T-helper 2 cell treated with Interferon-gamma antibody and Interleukin-4, amounts not matched to agents 5 μg/mL and 100 μg/mL, for 36 hours (primary cell): ENCODE results near the gene AIFM1.
A peak's percentile ranks its signal among the peaks of the same experiment; 100 is the strongest.

Source experiments
- DNase-seq: peaks from one replicate; pipeline ENCODE4 v3.0.0; 2021; ENCODE audit warnings: low spot score
- H3K27ac Mint-ChIP-seq: one replicate; pipeline ENCODE4 v1.8.0; 2021; ENCODE audit warnings: mild to moderate bottlenecking, mixed read lengths
- H3K27me3 Mint-ChIP-seq: one replicate; pipeline ENCODE4 v1.8.0; 2021; ENCODE audit warnings: low read depth, mixed read lengths
- H3K36me3 Mint-ChIP-seq: one replicate; pipeline ENCODE4 v1.8.0; 2021; ENCODE audit warnings: low read depth, mixed read lengths
- H3K4me1 Mint-ChIP-seq: one replicate; pipeline ENCODE4 v1.8.0; 2021; ENCODE audit warnings: low read depth, mixed read lengths
- H3K4me3 Mint-ChIP-seq: one replicate; pipeline ENCODE4 v1.8.0; 2022; ENCODE audit warnings: mild to moderate bottlenecking, moderate library complexity, mixed read lengths
- H3K9me3 Mint-ChIP-seq: one replicate; pipeline ENCODE4 v1.8.0; 2021; ENCODE audit warnings: mixed read lengths

AIFM1 gene

GRCh38 chrX:130158311-130158710, 7.3 kb downstream of the AIFM1 start:
- peaks cover 13% of the 10 kb centered on the region for H3K4me1 Mint-ChIP-seq
- H3K9me3 Mint-ChIP-seq: no peaks in the 10 kb centered on the region
- peaks cover 8% of the 10 kb centered on the region for H3K36me3 Mint-ChIP-seq
- H3K4me3 Mint-ChIP-seq: no peak overlapping the region
- no peak overlapping the region for H3K27ac Mint-ChIP-seq
- no peak for DNase-seq
- no peaks in the 10 kb centered on the region for H3K27me3 Mint-ChIP-seq

- no peak overlapping the region for H3K4me3 Mint-ChIP-seq
- no peaks in the 10 kb centered on the region for H3K9me3 Mint-ChIP-seq
- DNase-seq: no peak
- peaks cover 8% of the 10 kb centered on the region for H3K36me3 Mint-ChIP-seq
- H3K27me3 Mint-ChIP-seq: no peaks in the 10 kb centered on the region
- no peak overlapping the region for H3K27ac Mint-ChIP-seq
- H3K4me1 Mint-ChIP-seq: peaks cover 6% of the 10 kb centered on the region
These were observed 10.1 kb downstream of the AIFM1 start for GRCh38 chrX:130155564-130155963.

- peaks cover 42% of the 10 kb centered on the region for H3K36me3 Mint-ChIP-seq
- no peak overlapping the region for H3K27ac Mint-ChIP-seq
- H3K4me3 Mint-ChIP-seq: no peak overlapping the region
- peaks cover 2% of the 10 kb centered on the region for H3K4me1 Mint-ChIP-seq
- no peak for DNase-seq
- H3K27me3 Mint-ChIP-seq: no peaks in the 10 kb centered on the region
- H3K9me3 Mint-ChIP-seq: no peaks in the 10 kb centered on the region
These were observed 18.0 kb downstream of the AIFM1 start for GRCh38 chrX:130147631-130148030.

GRCh38 chrX:130145123-130145522, 20.5 kb downstream of the AIFM1 start:
- DNase-seq: no peak
- Mint-ChIP-seq H3K4me3 (no peak overlapping the region), H3K4me1 (peaks cover 2% of the 10 kb centered on the region), H3K36me3 (peaks cover 47% of the 10 kb centered on the region), H3K27me3 (no peaks in the 10 kb centered on the region), H3K27ac (no peak overlapping the region), H3K9me3 (no peaks in the 10 kb centered on the region)

- Mint-ChIP-seq H3K36me3 (peaks cover 52% of the 10 kb centered on the region), H3K4me1 (peaks cover 2% of the 10 kb centered on the region), H3K27me3 (no peaks in the 10 kb centered on the region), H3K9me3 (no peaks in the 10 kb centered on the region), H3K4me3 (no peak overlapping the region), H3K27ac (no peak overlapping the region)
- no peak for DNase-seq
These were observed 21.1 kb downstream of the AIFM1 start for GRCh38 chrX:130144509-130144908.

GRCh38 chrX:130139474-130140201, 26.0 kb downstream of the AIFM1 start:
- Mint-ChIP-seq H3K27me3 (no peaks in the 10 kb centered on the region), H3K9me3 (no peaks in the 10 kb centered on the region), H3K4me3 (no peak overlapping the region), H3K4me1 (no peaks in the 10 kb centered on the region), H3K27ac (no peak overlapping the region), H3K36me3 (peaks cover 41% of the 10 kb centered on the region)
- no peak for DNase-seq

GRCh38 chrX:130136961-130137360, 28.7 kb downstream of the AIFM1 start:
- Mint-ChIP-seq H3K9me3 (no peaks in the 10 kb centered on the region), H3K36me3 (peaks cover 31% of the 10 kb centered on the region), H3K4me3 (no peak overlapping the region), H3K27ac (no peak overlapping the region), H3K4me1 (no peaks in the 10 kb centered on the region), H3K27me3 (no peaks in the 10 kb centered on the region)
- DNase-seq: no peak

- Mint-ChIP-seq H3K27me3 (no peaks in the 10 kb centered on the region), H3K9me3 (no peaks in the 10 kb centered on the region), H3K4me3 (no peak overlapping the region), H3K4me1 (no peaks in the 10 kb centered on the region), H3K27ac (no peak overlapping the region), H3K36me3 (peaks cover 31% of the 10 kb centered on the region)
- DNase-seq: no peak
These were observed 29.1 kb downstream of the AIFM1 start for GRCh38 chrX:130136496-130136895.

- H3K27me3 Mint-ChIP-seq: no peaks in the 10 kb centered on the region
- H3K36me3 Mint-ChIP-seq: peaks cover 22% of the 10 kb centered on the region
- no peak overlapping the region for H3K27ac Mint-ChIP-seq
- no peak overlapping the region for H3K4me3 Mint-ChIP-seq
- no peaks in the 10 kb centered on the region for H3K9me3 Mint-ChIP-seq
- H3K4me1 Mint-ChIP-seq: no peaks in the 10 kb centered on the region
- no peak for DNase-seq
These were observed 34.7 kb downstream of the AIFM1 start for GRCh38 chrX:130130990-130131389.

- Mint-ChIP-seq H3K36me3 (peaks cover 23% of the 10 kb centered on the region), H3K4me1 (peaks cover 3% of the 10 kb centered on the region), H3K27ac (no peak overlapping the region), H3K9me3 (no peaks in the 10 kb centered on the region), H3K27me3 (no peaks in the 10 kb centered on the region), H3K4me3 (no peak overlapping the region)
- DNase-seq: no peak
These were observed 40.4 kb downstream of the AIFM1 start for GRCh38 chrX:130125091-130125874.

GRCh38 chrX:130124577-130124976, 41.1 kb downstream of the AIFM1 start:
- Mint-ChIP-seq H3K36me3 (peaks cover 23% of the 10 kb centered on the region), H3K27me3 (no peaks in the 10 kb centered on the region), H3K4me1 (peaks cover 8% of the 10 kb centered on the region), H3K27ac (peak overlapping the region; percentile 57), H3K4me3 (no peak overlapping the region), H3K9me3 (no peaks in the 10 kb centered on the region)
- no peak for DNase-seq

GRCh38 chrX:130121505-130121800, 44.2 kb downstream of the AIFM1 start:
- H3K27me3 Mint-ChIP-seq: no peaks in the 10 kb centered on the region
- H3K9me3 Mint-ChIP-seq: no peaks in the 10 kb centered on the region
- H3K27ac Mint-ChIP-seq: no peak overlapping the region
- peaks cover 20% of the 10 kb centered on the region for H3K4me1 Mint-ChIP-seq
- no peak for DNase-seq
- no peak overlapping the region for H3K4me3 Mint-ChIP-seq
- H3K36me3 Mint-ChIP-seq: peaks cover 14% of the 10 kb centered on the region

GRCh38 chrX:130120746-130121504, 44.7 kb downstream of the AIFM1 start:
- peak overlapping the region; percentile 66 for H3K4me3 Mint-ChIP-seq
- H3K36me3 Mint-ChIP-seq: peaks cover 11% of the 10 kb centered on the region
- no peaks in the 10 kb centered on the region for H3K9me3 Mint-ChIP-seq
- peaks cover 20% of the 10 kb centered on the region for H3K4me1 Mint-ChIP-seq
- peak; percentile 59 for DNase-seq
- H3K27ac Mint-ChIP-seq: peak overlapping the region; percentile 82
- H3K27me3 Mint-ChIP-seq: no peaks in the 10 kb centered on the region

- Mint-ChIP-seq H3K27ac (peak overlapping the region; percentile 63), H3K9me3 (no peaks in the 10 kb centered on the region), H3K27me3 (no peaks in the 10 kb centered on the region)
These were observed 45.3 kb downstream of the AIFM1 start for GRCh38 chrX:130120321-130120731.

More at GRCh38 chrX:130120321-130120731, 45.3 kb downstream of the AIFM1 start:
- Mint-ChIP-seq H3K36me3 (peaks cover 11% of the 10 kb centered on the region), H3K4me3 (peak overlapping the region; percentile 66), H3K4me1 (peaks cover 22% of the 10 kb centered on the region)
- DNase-seq: no peak
